Gastroesophageal sphincter (tissue), 4 donors: ENCODE results near the gene ZNHIT3. TPM values are rescaled to one million over a fixed set of nuclear protein-coding genes. Genes with fewer than 3 reads are reported as not detected.

Source experiments
- ATAC-seq: fragments of 150-250 bp; one replicate; pipeline ENCODE4 v1.9.1; 2016; ENCODE audit warnings: mild to moderate bottlenecking, moderate library complexity
- H3K27ac ChIP-seq, 4 donors: fragments of 200-600 bp; sonication (generic) in 3 of 4; 1 replicate in 3 of 4; 2 replicates in 1 of 4; pipeline ENCODE4 v1.5.1; 2016 to 2019
- H3K27me3 ChIP-seq: fragments of 200-600 bp; sonication (generic); one replicate; pipeline ENCODE4 v1.5.1; 2019
- H3K36me3 ChIP-seq, 2 donors: fragments of 200-600 bp; sonication (generic); one replicate each; pipeline ENCODE4 v1.5.1; 2019; ENCODE audit warnings: control low read depth in 1 of 2
- H3K4me1 ChIP-seq, 3 donors: fragments of 200-600 bp; sonication (generic); 1 replicate in 2 of 3; 2 replicates in 1 of 3; pipeline ENCODE4 v1.5.1; 2016 to 2019; ENCODE audit warnings: control low read depth in 2 of 3
- H3K4me3 ChIP-seq, 2 donors: fragments of 200-600 bp; sonication (generic); one replicate each; pipeline ENCODE4 v1.5.1; 2019; ENCODE audit warnings: mild to moderate bottlenecking in 1 of 2, moderate library complexity in 1 of 2
- H3K9me3 ChIP-seq, 3 donors: fragments of 200-600 bp; sonication (generic); one replicate each; pipeline ENCODE4 v1.5.1; 2017 to 2019; ENCODE audit warnings: control low read depth in 2 of 3
- EP300 ChIP-seq: sonication (generic); formaldehyde crosslinking; IDR thresholded peaks from one replicate; pipeline ENCODE4 v1.6.1; 2017; ENCODE audit warnings: antibody characterized with exemption, mild to moderate bottlenecking
- POLR2A ChIP-seq, 2 donors: fragments of 450-650 bp; IDR thresholded peaks; one replicate each; pipeline ENCODE4 v1.6.1; 2017; ENCODE audit warnings: antibody characterized with exemption in 2 of 2, mild to moderate bottlenecking in 2 of 2, moderate library complexity in 1 of 2
- POLR2AphosphoS5 ChIP-seq: sonication (generic); formaldehyde crosslinking; IDR thresholded peaks from one replicate; pipeline ENCODE4 v1.6.1; 2017; ENCODE audit warnings: antibody characterized with exemption
- WGBS, 2 donors: methylation state at CpG; one replicate each; pipeline ENCODE4 v1.1.5; 2018; ENCODE audit warnings: low coverage in 1 of 2; 5-methylcytosine and 5-hydroxymethylcytosine counted together
- total RNA-seq, 4 donors: library from RNA; depleted of rRNA; stranded (reverse); fragments of >200 nt; gene quantifications; one replicate each; pipeline ENCODE4 v1.1.0, GENCODE V29; 2016
- TF ChIP-seq, protein P1 (sequence below), 4 experiments: fragments of 200-600 bp in 2 of 4; fragments of 450-650 bp in 2 of 4; sonication (generic) in 1 of 4; IDR thresholded peaks; one replicate each; pipeline ENCODE4 v1.5.1; 2017 to 2019; ENCODE audit warnings: antibody characterized with exemption in 4 of 4, mild to moderate bottlenecking in 2 of 4, moderate library complexity in 2 of 4

ZNHIT3 gene
- total RNA-seq, 4 donors from 2014 or later = 30.8 to 42.0 (median 36.5) TPM

DNA sequence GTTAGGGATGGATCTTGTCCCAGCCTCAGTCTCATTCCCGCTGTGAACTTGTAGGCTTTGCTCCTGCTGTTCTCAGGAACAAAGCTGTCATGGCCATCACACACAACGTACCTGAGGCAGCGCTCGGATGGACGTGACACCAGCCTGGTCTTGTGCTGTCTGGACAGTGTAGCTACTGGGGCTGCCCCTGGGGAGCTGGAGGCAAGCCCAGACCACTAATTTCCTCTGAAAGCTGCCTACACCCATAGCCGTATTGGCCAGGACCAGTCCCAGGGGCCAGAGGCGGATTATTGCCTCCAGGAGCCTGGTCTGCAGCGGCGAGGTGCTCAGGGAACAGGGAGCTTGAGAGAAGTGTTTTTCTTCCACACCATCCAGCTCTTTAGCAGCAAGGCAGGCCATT lies 11.7 kb downstream of the ZNHIT3 start:
- Histone ChIP-seq H3K36me3 (peaks cover 7 to 93% of the 10 kb centered on the region in 2 donors), H3K27ac (no peak overlapping the region), H3K4me1 (no peaks in the 10 kb centered on the region), H3K27me3 (no peaks in the 10 kb centered on the region), H3K4me3 (no peak overlapping the region), H3K9me3 (no peaks in the 10 kb centered on the region)
- no peak for TF ChIP-seq EP300
- TF ChIP-seq POLR2AphosphoS5 = no peak
- TF ChIP-seq, protein P1, sequence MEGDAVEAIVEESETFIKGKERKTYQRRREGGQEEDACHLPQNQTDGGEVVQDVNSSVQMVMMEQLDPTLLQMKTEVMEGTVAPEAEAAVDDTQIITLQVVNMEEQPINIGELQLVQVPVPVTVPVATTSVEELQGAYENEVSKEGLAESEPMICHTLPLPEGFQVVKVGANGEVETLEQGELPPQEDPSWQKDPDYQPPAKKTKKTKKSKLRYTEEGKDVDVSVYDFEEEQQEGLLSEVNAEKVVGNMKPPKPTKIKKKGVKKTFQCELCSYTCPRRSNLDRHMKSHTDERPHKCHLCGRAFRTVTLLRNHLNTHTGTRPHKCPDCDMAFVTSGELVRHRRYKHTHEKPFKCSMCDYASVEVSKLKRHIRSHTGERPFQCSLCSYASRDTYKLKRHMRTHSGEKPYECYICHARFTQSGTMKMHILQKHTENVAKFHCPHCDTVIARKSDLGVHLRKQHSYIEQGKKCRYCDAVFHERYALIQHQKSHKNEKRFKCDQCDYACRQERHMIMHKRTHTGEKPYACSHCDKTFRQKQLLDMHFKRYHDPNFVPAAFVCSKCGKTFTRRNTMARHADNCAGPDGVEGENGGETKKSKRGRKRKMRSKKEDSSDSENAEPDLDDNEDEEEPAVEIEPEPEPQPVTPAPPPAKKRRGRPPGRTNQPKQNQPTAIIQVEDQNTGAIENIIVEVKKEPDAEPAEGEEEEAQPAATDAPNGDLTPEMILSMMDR (IDR thresholded peaks at IDR 0.05) = no peak
- TF ChIP-seq POLR2A (IDR thresholded peaks at IDR 0.05) = no peak
- no peak for ATAC-seq
- WGBS, 2 donors = 60 to 70% methylated on average over 5 to 8 of the region's 9 CpGs

DNA sequence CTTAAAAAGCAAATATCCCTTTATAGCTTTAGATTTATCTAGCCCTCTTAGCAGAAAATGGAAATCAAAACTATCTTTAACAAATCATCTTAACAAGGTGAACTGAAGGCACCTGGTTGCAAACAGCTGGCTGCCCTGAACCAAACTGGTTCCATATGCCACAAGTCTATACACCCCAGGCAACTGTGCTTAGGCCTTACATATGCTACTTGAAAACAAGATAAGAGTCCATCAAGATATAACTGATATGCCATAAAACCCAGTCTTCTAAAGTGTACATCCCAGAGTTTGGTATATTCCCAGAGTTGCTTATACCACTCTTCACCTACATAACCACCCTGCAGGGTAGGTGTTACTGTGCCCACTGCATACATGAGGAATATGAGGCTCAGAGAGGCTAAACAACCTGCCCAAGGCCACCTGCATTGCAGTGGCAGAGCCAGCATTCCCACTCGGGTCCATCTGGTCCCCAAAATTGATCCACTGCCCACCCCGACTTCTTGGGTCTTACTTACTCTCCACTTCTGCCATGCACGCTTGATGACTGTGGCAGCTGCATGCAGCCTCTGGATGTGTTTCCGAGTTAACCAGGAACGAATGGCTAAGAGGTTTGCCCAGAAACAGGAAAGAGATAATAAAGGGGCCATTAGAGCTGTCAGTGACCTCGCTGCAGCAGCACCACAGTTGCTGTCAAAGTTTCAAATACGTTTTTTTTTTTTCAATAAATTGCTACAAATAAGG lies 12.2 kb downstream of the ZNHIT3 start:
- Histone ChIP-seq H3K27ac (no peak overlapping the region), H3K27me3 (no peaks in the 10 kb centered on the region), H3K4me1 (no peaks in the 10 kb centered on the region), H3K4me3 (no peak overlapping the region), H3K36me3 (peaks cover 3 to 93% of the 10 kb centered on the region in 2 donors), H3K9me3 (no peaks in the 10 kb centered on the region)
- TF ChIP-seq POLR2A (IDR thresholded peaks at IDR 0.05) = no peak
- 72 to 75% methylated on average over 4 to 6 of the region's 7 CpGs for WGBS, 2 donors
- ATAC-seq = no peak

DNA sequence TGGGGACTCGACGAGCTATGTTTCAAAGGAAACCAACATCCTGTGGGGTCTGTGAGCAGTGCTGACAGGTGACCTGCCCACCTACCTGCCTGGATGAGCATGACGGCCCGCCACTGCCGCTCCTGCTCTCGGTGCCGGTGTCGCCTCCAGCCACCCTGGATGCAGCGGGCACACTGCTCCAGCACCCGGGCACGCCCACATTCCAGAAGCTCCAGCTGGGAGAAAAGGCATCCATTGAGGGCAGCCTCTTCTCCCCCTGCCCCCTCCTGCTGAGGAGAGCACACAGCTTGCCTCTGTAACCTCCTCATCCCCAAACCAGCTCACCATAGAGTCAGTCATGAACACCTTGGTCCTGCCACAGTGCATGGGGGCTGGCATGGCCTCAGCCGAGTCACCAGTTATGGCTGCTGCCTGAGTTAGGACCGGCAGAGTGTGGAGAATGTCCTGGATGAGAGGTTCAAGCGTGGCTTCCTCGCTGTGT lies 14.3 kb downstream of the ZNHIT3 start:
- H3K36me3 ChIP-seq = peaks cover 3 to 93% of the 10 kb centered on the region in 2 donors
- no peak for TF ChIP-seq EP300
- TF ChIP-seq POLR2A (IDR thresholded peaks at IDR 0.05) = no peak
- no peak for TF ChIP-seq POLR2AphosphoS5
- TF ChIP-seq, protein P1 (IDR thresholded peaks at IDR 0.05) = no peak
- no peak for ATAC-seq
- 92% methylated on average over 2 of the region's 15 CpGs; no CpG with 5 or more reads in 1 of the 2 donors for WGBS, 2 donors
- no peaks in the 10 kb centered on the region for H3K9me3 ChIP-seq
- no peaks in the 10 kb centered on the region for H3K4me1 ChIP-seq
- no peak overlapping the region for H3K27ac ChIP-seq
- H3K4me3 ChIP-seq = no peak overlapping the region
- no peaks in the 10 kb centered on the region for H3K27me3 ChIP-seq

DNA sequence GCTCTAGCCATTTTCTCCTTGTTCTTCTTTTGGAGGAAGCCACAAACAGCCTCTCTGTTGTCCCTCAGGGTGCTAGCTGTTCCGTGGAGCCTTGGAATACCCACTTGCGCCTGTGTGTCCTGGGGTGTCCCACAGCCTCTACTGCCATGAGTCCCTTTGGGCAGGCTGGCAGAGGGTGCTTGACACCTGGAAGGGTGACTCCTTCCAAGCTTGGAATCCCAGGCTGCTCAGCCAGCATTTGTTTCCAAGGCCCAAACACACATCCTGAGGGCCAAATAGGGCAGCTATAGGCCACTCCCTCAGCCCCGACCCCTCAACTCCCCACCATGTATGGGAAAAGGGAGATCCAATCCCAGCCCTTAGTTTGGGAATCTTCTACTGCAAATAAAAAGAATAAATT lies 14.9 kb downstream of the ZNHIT3 start:
- H3K4me1 ChIP-seq = no peaks in the 10 kb centered on the region
- no peaks in the 10 kb centered on the region for H3K9me3 ChIP-seq
- H3K4me3 ChIP-seq = no peak overlapping the region
- H3K27ac ChIP-seq = no peak overlapping the region
- no peak for ATAC-seq
- no peaks in the 10 kb centered on the region for H3K27me3 ChIP-seq
- TF ChIP-seq POLR2A (IDR thresholded peaks at IDR 0.05) (no peak), EP300 (no peak), POLR2AphosphoS5 (no peak)
- TF ChIP-seq, protein P1 (IDR thresholded peaks at IDR 0.05) = no peak
- WGBS, 2 donors = 94% methylated on average over 3 of the region's 3 CpGs; no CpG with 5 or more reads in 1 of the 2 donors
- peaks cover 0 to 93% of the 10 kb centered on the region in 2 donors for H3K36me3 ChIP-seq

DNA sequence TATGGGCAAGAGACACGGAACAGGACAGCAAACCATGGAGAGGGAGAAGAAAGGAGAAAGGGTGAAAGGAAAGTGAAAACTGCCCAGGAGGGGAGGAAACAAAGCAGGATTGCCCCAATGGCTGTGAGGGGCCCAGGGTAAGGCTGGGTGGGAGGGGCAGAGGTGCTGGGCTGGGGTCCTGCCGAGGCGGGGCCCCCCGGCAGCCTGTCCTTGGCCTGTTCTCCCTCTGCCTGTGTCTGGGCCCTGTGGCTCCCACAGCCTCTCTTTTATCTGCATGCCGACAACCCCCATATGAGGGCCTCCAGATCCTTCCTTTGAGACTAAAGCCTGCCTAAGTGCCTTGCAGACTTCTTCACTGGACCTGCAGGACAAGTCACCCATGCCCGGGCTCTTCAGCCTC lies 15.5 kb downstream of the ZNHIT3 start:
- H3K27ac ChIP-seq = no peak overlapping the region
- TF ChIP-seq POLR2AphosphoS5 (no peak), POLR2A (IDR thresholded peaks at IDR 0.05) (no peak), EP300 (no peak)
- TF ChIP-seq, protein P1 (IDR thresholded peaks at IDR 0.05) = no peak
- H3K9me3 ChIP-seq = no peaks in the 10 kb centered on the region
- H3K4me3 ChIP-seq = no peak overlapping the region
- no peak for ATAC-seq
- no peaks in the 10 kb centered on the region for H3K27me3 ChIP-seq
- H3K36me3 ChIP-seq = peaks cover 0 to 93% of the 10 kb centered on the region in 2 donors
- no peaks in the 10 kb centered on the region for H3K4me1 ChIP-seq
- 85 to 88% methylated on average over 5 to 6 of the region's 6 CpGs for WGBS, 2 donors
